ENCODE data around the gene MYO10. TPM values are rescaled to one million over a fixed set of nuclear protein-coding genes. Genes with fewer than 3 reads are reported as not detected.
"Not testable (repeated sequence)": the region's sequence is repeated elsewhere in the genome, so short reads cannot be mapped to it uniquely, and the experiment has no call there.

MYO10 gene
- total RNA-seq, 6 donors from 2014 or later, result 31.9 to 135 (median 57.7) TPM

GRCh38 chr5:16834029-16834428 lies 102.1 kb downstream of the MYO10 start:
- no peaks in the 10 kb centered on the region for H3K27me3 ChIP-seq
- no peak overlapping the region for H3K27ac ChIP-seq
- no peak overlapping the region for H3K4me3 ChIP-seq
- 71 to 77% methylated on average over 6 of the region's 6 CpGs for WGBS, 2 donors
- TF ChIP-seq POLR2A (IDR thresholded peaks at IDR 0.05) (no peak), POLR2AphosphoS5 (IDR thresholded peaks at IDR 0.05) (no peak), EP300 (IDR thresholded peaks at IDR 0.05) (no peak), CTCF (IDR thresholded peaks at IDR 0.05) (no peak)
- H3K36me3 ChIP-seq, result no peaks in the 10 kb centered on the region
- no peak for ATAC-seq (ENCODE audit: low FRiP score in 2 of 2)
- H3K4me1 ChIP-seq, result peaks cover 0 to 3% (median 0%) of the 10 kb centered on the region in 4 donors
- no peak for DNase-seq
- H3K9me3 ChIP-seq, result no peaks in the 10 kb centered on the region

GRCh38 chr5:16831326-16831725 lies 104.8 kb downstream of the MYO10 start:
- not testable (repeated sequence) for H3K9me3 ChIP-seq; H3K36me3 ChIP-seq; H3K27ac ChIP-seq; H3K4me3 ChIP-seq; DNase-seq; H3K27me3 ChIP-seq; H3K4me1 ChIP-seq; ATAC-seq (ENCODE audit: low FRiP score in 2 of 2)
- WGBS, 2 donors, result 93 to 94% methylated on average over 7 of the region's 7 CpGs

- H3K36me3 ChIP-seq, result no peaks in the 10 kb centered on the region
- H3K27ac ChIP-seq, result no peak overlapping the region
- ATAC-seq (ENCODE audit: low FRiP score in 2 of 2) (no peak), DNase-seq (no peak)
- no peaks in the 10 kb centered on the region for H3K9me3 ChIP-seq
- H3K4me1 ChIP-seq, result no peaks in the 10 kb centered on the region
- no peak overlapping the region for H3K4me3 ChIP-seq
- TF ChIP-seq CTCF (IDR thresholded peaks at IDR 0.05) (no peak), POLR2AphosphoS5 (IDR thresholded peaks at IDR 0.05) (no peak), POLR2A (IDR thresholded peaks at IDR 0.05) (no peak), EP300 (IDR thresholded peaks at IDR 0.05) (no peak)
- WGBS, 2 donors, result 78 to 86% methylated on average over 8 of the region's 8 CpGs
- no peaks in the 10 kb centered on the region for H3K27me3 ChIP-seq
Measured at GRCh38 chr5:16827755-16828154, 108.3 kb downstream of the MYO10 start.

- Histone ChIP-seq H3K27ac (no peak overlapping the region), H3K9me3 (no peaks in the 10 kb centered on the region), H3K27me3 (no peaks in the 10 kb centered on the region), H3K36me3 (no peaks in the 10 kb centered on the region), H3K4me1 (no peaks in the 10 kb centered on the region), H3K4me3 (no peak overlapping the region)
- WGBS, 2 donors, result 82% methylated on average over 15 of the region's 15 CpGs
- no peak for TF ChIP-seq EP300 (IDR thresholded peaks at IDR 0.05)
- no peak for TF ChIP-seq POLR2A (IDR thresholded peaks at IDR 0.05)
- no peak for TF ChIP-seq POLR2AphosphoS5 (IDR thresholded peaks at IDR 0.05)
- no peak for TF ChIP-seq CTCF (IDR thresholded peaks at IDR 0.05)
- ATAC-seq (ENCODE audit: low FRiP score in 2 of 2), result no peak
- no peak for DNase-seq
Measured at GRCh38 chr5:16826379-16827125, 109.5 kb downstream of the MYO10 start.

GRCh38 chr5:16819522-16820167 lies 116.4 kb downstream of the MYO10 start:
- DNase-seq (peak in 1 of 2 donors; percentile 30), ATAC-seq (ENCODE audit: low FRiP score in 2 of 2) (no peak)

More at GRCh38 chr5:16819522-16820167, 116.4 kb downstream of the MYO10 start:
- no peaks in the 10 kb centered on the region for H3K36me3 ChIP-seq
- H3K9me3 ChIP-seq, result no peaks in the 10 kb centered on the region
- H3K4me3 ChIP-seq, result no peak overlapping the region
- 72 to 85% methylated on average over 3 to 4 of the region's 4 CpGs for WGBS, 2 donors
- H3K27ac ChIP-seq, result peak overlapping the region in 2 of 4 donors; percentile 10 to 36
- H3K27me3 ChIP-seq, result no peaks in the 10 kb centered on the region
- no peak for TF ChIP-seq POLR2AphosphoS5 (IDR thresholded peaks at IDR 0.05)
- no peak for TF ChIP-seq EP300 (IDR thresholded peaks at IDR 0.05)
- peaks cover 0 to 15% (median 2%) of the 10 kb centered on the region in 4 donors for H3K4me1 ChIP-seq

All from upper lobe of left lung (tissue), 6 donors.